Loucy (cell line): Measurements from ENCODE around the gene RBM14.

ENCODE experiments used
- EZH2phosphoT487 ChIP-seq: fragments of 200-600 bp; IDR thresholded peaks from 2 replicates; pipeline ENCODE4 v1.6.1; 2018; ENCODE audit warnings: antibody characterized with exemption, mild to moderate bottlenecking, moderate library complexity, borderline replicate concordance
- TF ChIP-seq, protein P1 (sequence below): fragments of 200-600 bp; sonication (generic); conservative IDR thresholded peaks from 2 replicates; pipeline ENCODE4 v1.5.1; 2014; ENCODE audit warnings: mild to moderate bottlenecking, antibody characterized with exemption, low read length

DNA sequence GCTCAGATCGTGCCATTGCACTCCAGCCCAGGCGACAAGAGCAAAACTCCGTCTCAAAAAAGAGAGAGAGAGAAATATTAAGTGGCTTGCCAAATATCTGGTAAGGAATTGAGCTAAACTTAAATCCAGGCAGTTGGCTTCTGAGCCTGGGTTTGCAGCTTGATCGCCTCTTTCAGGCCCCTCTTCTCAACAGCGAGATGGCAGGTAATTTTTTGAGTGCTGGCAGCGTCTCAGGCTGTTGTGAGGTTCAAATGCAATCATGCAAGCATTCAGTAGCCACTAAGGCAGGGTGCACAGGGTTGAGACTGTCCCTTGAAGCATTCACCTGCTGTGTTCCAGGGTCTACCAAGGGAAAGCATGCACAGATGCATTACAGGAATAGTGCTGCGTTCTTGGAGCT is 47.4 kb upstream of the RBM14 start:
- TF ChIP-seq, protein P1, sequence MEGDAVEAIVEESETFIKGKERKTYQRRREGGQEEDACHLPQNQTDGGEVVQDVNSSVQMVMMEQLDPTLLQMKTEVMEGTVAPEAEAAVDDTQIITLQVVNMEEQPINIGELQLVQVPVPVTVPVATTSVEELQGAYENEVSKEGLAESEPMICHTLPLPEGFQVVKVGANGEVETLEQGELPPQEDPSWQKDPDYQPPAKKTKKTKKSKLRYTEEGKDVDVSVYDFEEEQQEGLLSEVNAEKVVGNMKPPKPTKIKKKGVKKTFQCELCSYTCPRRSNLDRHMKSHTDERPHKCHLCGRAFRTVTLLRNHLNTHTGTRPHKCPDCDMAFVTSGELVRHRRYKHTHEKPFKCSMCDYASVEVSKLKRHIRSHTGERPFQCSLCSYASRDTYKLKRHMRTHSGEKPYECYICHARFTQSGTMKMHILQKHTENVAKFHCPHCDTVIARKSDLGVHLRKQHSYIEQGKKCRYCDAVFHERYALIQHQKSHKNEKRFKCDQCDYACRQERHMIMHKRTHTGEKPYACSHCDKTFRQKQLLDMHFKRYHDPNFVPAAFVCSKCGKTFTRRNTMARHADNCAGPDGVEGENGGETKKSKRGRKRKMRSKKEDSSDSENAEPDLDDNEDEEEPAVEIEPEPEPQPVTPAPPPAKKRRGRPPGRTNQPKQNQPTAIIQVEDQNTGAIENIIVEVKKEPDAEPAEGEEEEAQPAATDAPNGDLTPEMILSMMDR, result no peak
- no peak for TF ChIP-seq EZH2phosphoT487
